IPS-15b (cell line): ENCODE measurements around the gene CAPRIN2.

ENCODE experiments used
- H3K27me3 ChIP-seq: one replicate; pipeline ENCODE4 v1.6.1; 2013; ENCODE audit warnings: low read length; ENCODE audit not compliant: control insufficient read depth, insufficient read depth
- H3K36me3 ChIP-seq: one replicate; pipeline ENCODE4 v1.6.1; 2013; ENCODE audit warnings: low read length; ENCODE audit not compliant: control insufficient read depth, insufficient read depth
- H3K4me1 ChIP-seq: one replicate; pipeline ENCODE4 v1.6.1; 2013; ENCODE audit warnings: mild to moderate bottlenecking, low read length; ENCODE audit not compliant: control insufficient read depth, insufficient read depth
- H3K4me3 ChIP-seq: one replicate; pipeline ENCODE4 v1.5.1; 2013; ENCODE audit warnings: low read depth, low read length
- H3K9ac ChIP-seq: one replicate; pipeline ENCODE4 v1.6.1; 2013; ENCODE audit warnings: low read depth, mild to moderate bottlenecking, low read length
- H3K9me3 ChIP-seq: one replicate; pipeline ENCODE4 v1.6.1; 2013; ENCODE audit warnings: mild to moderate bottlenecking, low read length; ENCODE audit not compliant: control insufficient read depth, insufficient read depth

Gene CAPRIN2

DNA sequence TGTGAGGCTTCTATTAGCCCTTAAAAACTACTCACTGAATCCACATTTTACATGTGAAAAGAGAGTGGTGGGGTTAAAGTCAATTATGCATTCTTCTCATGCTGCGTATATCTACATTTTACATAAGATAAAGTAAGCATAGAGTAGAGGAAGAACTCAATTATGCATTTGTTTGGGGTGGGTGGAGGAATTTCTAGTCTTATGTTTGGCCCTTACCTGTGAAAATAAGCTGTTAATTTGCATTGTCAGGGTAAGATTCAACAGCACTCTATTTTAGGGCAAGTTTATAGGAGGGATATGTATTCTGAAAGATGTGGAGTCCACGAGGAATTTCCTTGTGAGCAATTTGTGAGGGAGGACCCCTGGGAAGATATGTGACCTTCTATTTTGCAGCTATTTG lies 30.9 kb upstream of the CAPRIN2 start:
- H3K27me3 ChIP-seq, result no peaks in the 10 kb centered on the region
- H3K4me1 ChIP-seq, result peaks cover 8% of the 10 kb centered on the region
- peaks cover 28% of the 10 kb centered on the region for H3K9me3 ChIP-seq
- H3K36me3 ChIP-seq, result no peaks in the 10 kb centered on the region
- H3K4me3 ChIP-seq, result no peak overlapping the region
- no peak overlapping the region for H3K9ac ChIP-seq

DNA sequence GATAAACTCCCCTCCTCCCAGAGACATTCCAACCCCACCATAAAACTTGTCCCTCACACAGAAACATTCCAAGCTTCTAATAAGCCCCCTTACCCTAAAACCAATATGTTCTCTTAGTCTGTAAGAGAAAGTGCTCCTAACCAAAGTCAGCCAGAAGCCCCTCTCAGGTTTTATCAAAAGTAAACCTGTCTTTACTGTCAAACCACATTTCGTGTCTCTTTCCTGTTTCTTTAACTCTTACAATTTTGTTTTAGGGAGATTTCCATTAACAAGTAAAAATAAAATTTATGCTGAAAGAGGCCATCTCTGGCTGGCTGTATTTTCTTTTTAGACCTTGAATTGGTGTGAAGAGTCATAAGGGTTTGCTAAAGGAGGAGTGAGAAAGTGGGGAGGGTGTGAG lies 29.8 kb upstream of the CAPRIN2 start:
- H3K4me1 ChIP-seq, result peaks cover 8% of the 10 kb centered on the region
- H3K9ac ChIP-seq, result no peak overlapping the region
- no peaks in the 10 kb centered on the region for H3K27me3 ChIP-seq
- no peak overlapping the region for H3K4me3 ChIP-seq
- H3K9me3 ChIP-seq, result peaks cover 28% of the 10 kb centered on the region
- no peaks in the 10 kb centered on the region for H3K36me3 ChIP-seq

DNA sequence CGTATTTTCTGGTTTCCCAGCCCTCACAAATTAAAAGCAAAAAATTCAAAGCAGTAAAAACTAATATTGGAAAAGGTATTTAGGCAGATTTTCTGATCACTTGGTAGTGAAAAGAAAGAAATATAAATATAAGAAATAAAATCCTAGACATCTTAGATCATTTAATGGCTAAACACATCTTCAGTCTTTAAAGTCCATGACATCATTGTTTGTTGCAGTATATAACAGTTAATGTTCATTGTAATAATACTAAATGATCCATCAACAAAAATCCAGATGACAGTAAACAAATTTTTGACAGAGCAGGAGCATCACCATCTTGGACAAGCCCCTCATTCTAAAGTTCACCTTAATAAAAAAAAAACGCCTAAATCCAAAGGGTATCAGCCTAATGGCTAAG lies 29.2 kb upstream of the CAPRIN2 start:
- Histone ChIP-seq H3K9ac (no peak overlapping the region), H3K4me3 (no peak overlapping the region), H3K27me3 (no peaks in the 10 kb centered on the region), H3K36me3 (no peaks in the 10 kb centered on the region), H3K4me1 (peaks cover 8% of the 10 kb centered on the region), H3K9me3 (peaks cover 28% of the 10 kb centered on the region)

DNA sequence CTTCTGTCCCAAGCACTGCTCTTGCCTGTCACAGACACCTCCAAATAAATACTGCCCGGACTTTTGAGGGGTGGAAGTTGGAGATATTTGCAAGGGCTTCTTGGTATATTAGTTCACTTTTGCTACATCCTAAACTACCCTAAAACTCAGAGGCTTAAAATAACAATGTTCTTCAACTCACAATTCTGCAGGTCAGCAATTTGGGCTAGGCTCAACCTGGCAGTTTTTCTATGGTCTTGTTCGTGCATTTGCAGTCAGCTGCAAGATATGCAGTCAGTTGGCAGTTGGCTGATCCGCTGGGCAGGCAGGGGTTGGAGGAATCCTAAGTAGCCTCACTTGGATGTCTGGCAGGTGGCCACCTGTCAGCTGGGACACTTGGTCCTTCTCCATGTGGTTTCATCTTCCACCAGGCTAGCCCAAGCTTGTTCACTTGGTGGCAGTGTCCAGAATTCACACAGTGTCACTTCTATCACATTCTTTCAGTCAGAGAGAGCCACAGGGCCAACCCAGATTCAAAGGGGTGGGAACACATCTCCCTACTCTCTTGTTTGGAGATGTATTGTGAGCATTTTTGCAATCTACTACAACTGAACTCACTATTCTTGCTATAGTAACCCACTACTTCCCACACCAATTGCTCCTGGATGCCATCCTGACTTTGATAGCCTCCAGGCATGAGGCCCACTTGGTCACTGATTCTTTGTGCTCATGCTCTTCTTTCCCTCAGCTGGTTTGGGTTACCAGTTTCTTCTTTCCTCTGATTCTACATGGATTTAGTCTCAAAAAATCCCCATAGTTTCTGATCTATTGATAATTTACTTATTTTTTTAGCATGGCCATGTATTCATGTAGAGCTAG lies 27.8 kb upstream of the CAPRIN2 start:
- Histone ChIP-seq H3K9ac (no peak overlapping the region), H3K4me3 (no peak overlapping the region), H3K4me1 (peaks cover 8% of the 10 kb centered on the region), H3K9me3 (peaks cover 28% of the 10 kb centered on the region), H3K36me3 (no peaks in the 10 kb centered on the region), H3K27me3 (no peaks in the 10 kb centered on the region)

DNA sequence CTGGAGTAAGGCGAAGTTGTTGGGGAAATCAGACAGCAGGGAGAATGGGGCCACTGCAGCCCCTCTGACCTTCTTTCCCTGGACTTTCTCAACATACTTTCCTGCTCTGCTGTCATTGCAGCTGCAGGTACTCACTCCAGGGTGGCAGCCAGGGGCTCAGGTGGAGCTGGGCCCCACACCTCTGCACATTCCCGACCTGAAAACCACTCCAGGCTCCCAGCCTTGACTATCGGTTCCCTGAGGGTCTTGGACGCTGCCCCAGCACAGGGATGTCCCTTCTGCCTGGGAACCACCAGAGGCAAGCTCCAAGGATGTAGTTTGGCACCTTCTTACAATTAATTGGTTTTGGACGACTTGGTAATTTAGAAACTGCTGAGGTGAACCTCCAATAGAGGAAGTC lies 24.8 kb upstream of the CAPRIN2 start:
- no peak overlapping the region for H3K9ac ChIP-seq
- peaks cover 5% of the 10 kb centered on the region for H3K36me3 ChIP-seq
- H3K9me3 ChIP-seq, result peaks cover 28% of the 10 kb centered on the region
- H3K4me1 ChIP-seq, result no peaks in the 10 kb centered on the region
- H3K4me3 ChIP-seq, result no peak overlapping the region
- no peaks in the 10 kb centered on the region for H3K27me3 ChIP-seq

DNA sequence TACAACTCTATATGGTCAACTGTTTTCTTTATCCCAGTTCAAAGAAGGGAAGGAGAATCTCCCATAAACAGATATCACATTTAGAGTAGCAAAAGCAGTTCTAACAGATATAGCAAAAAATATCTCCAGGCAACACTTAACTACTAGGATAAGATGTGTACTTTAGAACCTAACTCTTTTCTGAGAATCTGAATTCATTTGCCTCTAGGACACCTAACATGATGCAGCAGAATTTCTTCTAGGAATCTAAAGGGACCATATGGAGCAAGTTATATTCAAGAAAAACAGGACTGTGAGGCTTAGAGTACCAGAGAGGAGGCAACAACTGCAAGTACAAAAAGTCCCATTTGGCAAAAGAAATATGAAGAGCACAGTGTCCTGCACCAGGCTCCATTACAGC lies 24.4 kb upstream of the CAPRIN2 start:
- peaks cover 24% of the 10 kb centered on the region for H3K9me3 ChIP-seq
- H3K4me1 ChIP-seq, result no peaks in the 10 kb centered on the region
- H3K36me3 ChIP-seq, result peaks cover 5% of the 10 kb centered on the region
- no peak overlapping the region for H3K4me3 ChIP-seq
- no peaks in the 10 kb centered on the region for H3K27me3 ChIP-seq
- H3K9ac ChIP-seq, result no peak overlapping the region

DNA sequence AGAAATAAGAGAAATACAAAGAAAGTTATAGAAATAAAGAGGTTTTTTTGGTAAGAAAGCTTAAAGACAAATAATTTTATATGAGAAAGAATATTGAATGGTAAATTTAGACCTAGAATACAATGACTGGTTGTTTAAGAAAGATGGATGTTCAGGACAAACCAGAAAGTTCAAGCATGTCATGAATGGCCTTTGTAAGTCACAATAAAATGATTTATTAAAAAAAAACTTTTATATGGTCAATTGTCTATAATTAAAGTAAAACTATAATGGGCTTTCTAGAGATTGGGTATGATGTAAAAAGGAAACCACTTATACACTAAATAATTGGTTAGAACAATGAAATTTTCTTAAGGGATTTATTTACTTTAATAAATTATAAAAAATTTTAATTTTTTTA lies 19.8 kb upstream of the CAPRIN2 start:
- Histone ChIP-seq H3K4me1 (peaks cover 4% of the 10 kb centered on the region), H3K9me3 (peaks cover 6% of the 10 kb centered on the region), H3K4me3 (no peak overlapping the region), H3K9ac (no peak overlapping the region), H3K36me3 (peaks cover 5% of the 10 kb centered on the region), H3K27me3 (no peaks in the 10 kb centered on the region)

DNA sequence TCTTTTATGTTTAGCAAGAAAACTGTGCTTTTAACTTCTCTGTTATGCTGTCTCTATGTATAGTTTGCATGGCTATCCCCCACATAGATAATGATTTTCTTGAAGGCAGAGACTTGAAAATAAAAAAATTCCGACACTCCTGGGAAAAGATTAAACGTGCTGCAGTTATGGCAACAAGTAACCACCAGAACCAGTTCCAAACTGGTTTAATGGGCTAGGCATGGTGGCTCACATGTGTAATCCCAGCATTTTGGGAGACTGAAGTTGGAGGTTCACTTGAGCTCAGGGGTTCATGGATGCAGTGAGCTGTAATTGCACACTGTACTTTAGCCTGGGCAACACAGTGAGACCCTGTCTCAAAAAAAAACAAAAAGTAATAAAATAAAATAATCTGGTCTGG lies 15.1 kb upstream of the CAPRIN2 start:
- H3K36me3 ChIP-seq, result no peaks in the 10 kb centered on the region
- peaks cover 4% of the 10 kb centered on the region for H3K4me1 ChIP-seq
- no peak overlapping the region for H3K4me3 ChIP-seq

DNA sequence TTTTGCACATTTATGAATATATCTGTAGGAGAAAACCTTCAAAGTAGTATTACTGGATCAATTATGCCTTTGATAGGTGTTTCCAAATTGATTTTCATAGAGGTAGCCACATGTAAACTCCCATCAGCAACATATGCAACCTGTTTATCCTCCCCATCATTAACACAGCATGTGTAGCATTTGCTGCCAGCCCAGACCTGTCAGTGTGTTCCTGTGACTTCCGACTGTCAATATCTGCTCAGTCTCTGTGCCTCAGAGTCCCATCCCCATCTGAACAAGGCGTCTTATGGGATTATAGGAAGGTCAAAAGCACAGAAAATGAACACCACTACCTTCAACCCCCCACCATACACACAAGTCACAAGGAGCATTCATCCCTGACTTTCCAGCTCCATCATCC lies 9.5 kb upstream of the CAPRIN2 start:
- H3K9ac ChIP-seq, result no peak overlapping the region
- no peaks in the 10 kb centered on the region for H3K36me3 ChIP-seq
- H3K4me3 ChIP-seq, result no peak overlapping the region
- H3K4me1 ChIP-seq, result no peaks in the 10 kb centered on the region
- H3K9me3 ChIP-seq, result no peaks in the 10 kb centered on the region
- H3K27me3 ChIP-seq, result no peaks in the 10 kb centered on the region

More for the DNA sequence above, 15.1 kb upstream of the CAPRIN2 start:
- Histone ChIP-seq H3K9me3 (peaks cover 3% of the 10 kb centered on the region), H3K9ac (no peak overlapping the region), H3K27me3 (no peaks in the 10 kb centered on the region)

DNA sequence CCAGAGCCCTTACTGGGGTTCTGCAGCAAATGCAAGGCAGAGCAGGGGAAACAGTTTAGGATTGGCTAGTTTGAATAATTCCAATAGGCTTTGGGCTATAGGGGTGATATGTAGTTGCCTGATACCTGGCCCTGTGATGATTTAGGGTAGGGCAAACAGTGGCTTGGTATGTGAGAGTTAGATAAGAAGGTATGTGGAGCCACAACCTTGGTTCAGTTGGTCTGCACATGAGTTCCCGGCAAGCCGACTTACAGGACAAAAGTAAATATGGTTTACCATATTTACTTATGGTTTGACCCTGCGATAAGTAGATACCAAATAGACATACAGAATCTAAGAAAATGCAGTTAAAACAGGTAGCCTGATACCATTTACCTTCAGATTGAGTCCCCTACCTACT lies 8.3 kb upstream of the CAPRIN2 start:
- Histone ChIP-seq H3K9ac (no peak overlapping the region), H3K4me1 (no peaks in the 10 kb centered on the region), H3K9me3 (no peaks in the 10 kb centered on the region), H3K4me3 (no peak overlapping the region), H3K27me3 (no peaks in the 10 kb centered on the region), H3K36me3 (no peaks in the 10 kb centered on the region)

DNA sequence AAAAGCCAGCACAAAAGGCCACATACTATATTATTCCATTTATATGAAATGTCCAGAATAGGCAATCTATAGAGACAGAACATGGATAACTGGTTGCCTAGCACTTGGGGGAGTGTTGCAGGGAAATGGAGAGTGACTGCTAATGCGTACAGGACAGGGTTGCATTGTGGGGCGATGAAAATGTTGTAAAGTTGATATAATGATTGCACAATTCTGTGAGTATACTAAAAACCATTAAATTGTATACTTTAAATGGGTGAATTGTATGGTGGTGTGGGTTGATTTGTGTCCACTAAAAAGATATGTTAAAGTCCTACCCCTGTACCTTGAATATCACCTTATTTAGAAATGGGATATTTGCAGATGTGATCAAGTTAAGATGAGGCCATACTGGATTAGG lies 7.0 kb upstream of the CAPRIN2 start:
- Histone ChIP-seq H3K4me1 (no peaks in the 10 kb centered on the region), H3K4me3 (no peak overlapping the region), H3K27me3 (no peaks in the 10 kb centered on the region), H3K9ac (no peak overlapping the region), H3K36me3 (no peaks in the 10 kb centered on the region), H3K9me3 (no peaks in the 10 kb centered on the region)

DNA sequence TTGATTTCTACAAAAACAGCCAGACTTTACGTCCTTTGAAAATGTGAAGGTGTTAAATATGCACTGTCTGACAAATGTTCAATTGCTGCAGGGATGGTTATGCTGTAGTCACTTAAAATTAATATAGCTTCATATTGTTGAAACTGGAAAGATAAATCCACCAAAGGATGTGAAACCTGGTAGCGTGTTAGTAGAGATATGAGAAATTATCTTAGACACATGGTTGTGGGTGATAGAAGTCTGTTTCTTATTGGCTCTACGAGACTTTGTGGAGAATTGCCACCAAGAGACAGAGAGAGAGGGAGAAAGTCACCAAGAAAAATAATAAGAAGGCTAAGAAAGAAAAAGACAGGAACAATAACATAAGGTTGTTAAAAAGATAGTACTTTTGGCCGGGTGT lies 2.6 kb upstream of the CAPRIN2 start:
- Histone ChIP-seq H3K4me1 (peaks cover 3% of the 10 kb centered on the region), H3K36me3 (no peaks in the 10 kb centered on the region), H3K9ac (no peak overlapping the region), H3K27me3 (no peaks in the 10 kb centered on the region), H3K4me3 (no peak overlapping the region), H3K9me3 (no peaks in the 10 kb centered on the region)
